Subcutaneous abdominal adipose tissue (tissue), 5 donors: ENCODE results near the gene SP3.

Experiments
- H3K27ac ChIP-seq: one replicate; pipeline ENCODE4 v1.7.0; 2013; ENCODE audit warnings: low read depth, mild to moderate bottlenecking, inconsistent platforms, low read length, moderate library complexity
- H3K27me3 ChIP-seq, 5 donors: one replicate each; pipeline ENCODE4 v1.7.0; 2013; ENCODE audit warnings: low read length in 5 of 5, inconsistent platforms in 1 of 5; ENCODE audit not compliant: control insufficient read depth in 5 of 5, insufficient read depth in 4 of 5
- H3K36me3 ChIP-seq, 5 donors: one replicate each; pipeline ENCODE4 v1.7.0; 2013; ENCODE audit warnings: low read length in 5 of 5; ENCODE audit not compliant: control insufficient read depth in 5 of 5, insufficient read depth in 5 of 5
- H3K4me1 ChIP-seq, 5 donors: one replicate each; pipeline ENCODE4 v1.7.0; 2013; ENCODE audit warnings: low read length in 5 of 5, mild to moderate bottlenecking in 3 of 5, moderate library complexity in 1 of 5; ENCODE audit not compliant: control insufficient read depth in 5 of 5, insufficient read depth in 5 of 5
- H3K4me3 ChIP-seq, 5 donors: one replicate each; pipeline ENCODE4 v1.7.0; 2013; ENCODE audit warnings: low read length in 5 of 5, low read depth in 1 of 5
- H3K9ac ChIP-seq, 5 donors: one replicate each; pipeline ENCODE4 v1.7.0; 2013; ENCODE audit warnings: low read length in 5 of 5, mild to moderate bottlenecking in 4 of 5, moderate library complexity in 3 of 5
- H3K9me3 ChIP-seq, 5 donors: one replicate each; pipeline ENCODE4 v1.7.0; 2013; ENCODE audit warnings: low read length in 5 of 5; ENCODE audit not compliant: control insufficient read depth in 5 of 5
- donor health status: healthy.
- donor health status: healthy.
- donor health status: healthy.
- donor health status: healthy.
- donor health status: healthy.

The SP3 gene

GRCh38 chr2:173935305-173935704 is 29.9 kb downstream of the SP3 start:
- Histone ChIP-seq H3K36me3 (peaks cover 0 to 5% (median 0%) of the 10 kb centered on the region in 5 donors), H3K4me1 (peaks cover 1 to 33% (median 24%) of the 10 kb centered on the region in 5 donors), H3K9me3 (no peaks in the 10 kb centered on the region)

GRCh38 chr2:173934895-173935294 is 30.3 kb downstream of the SP3 start:
- Histone ChIP-seq H3K36me3 (peaks cover 0 to 5% (median 0%) of the 10 kb centered on the region in 5 donors), H3K27ac (no peak overlapping the region), H3K9ac (no peak overlapping the region), H3K27me3 (no peaks in the 10 kb centered on the region), H3K9me3 (no peaks in the 10 kb centered on the region), H3K4me1 (peaks cover 1 to 29% (median 20%) of the 10 kb centered on the region in 5 donors), H3K4me3 (no peak overlapping the region)

More at GRCh38 chr2:173935305-173935704, 29.9 kb downstream of the SP3 start:
- Histone ChIP-seq H3K27me3 (no peaks in the 10 kb centered on the region), H3K27ac (no peak overlapping the region), H3K9ac (no peak overlapping the region), H3K4me3 (no peak overlapping the region)

GRCh38 chr2:173931751-173932150 is 33.4 kb downstream of the SP3 start:
- peaks cover 0 to 5% (median 0%) of the 10 kb centered on the region in 5 donors for H3K36me3 ChIP-seq
- H3K27ac ChIP-seq, result no peak overlapping the region
- H3K4me1 ChIP-seq, result peaks cover 0 to 22% (median 20%) of the 10 kb centered on the region in 5 donors
- no peak overlapping the region for H3K4me3 ChIP-seq
- no peak overlapping the region for H3K9ac ChIP-seq
- H3K27me3 ChIP-seq, result no peaks in the 10 kb centered on the region
- H3K9me3 ChIP-seq, result no peaks in the 10 kb centered on the region

GRCh38 chr2:173929441-173929840 is 35.7 kb downstream of the SP3 start:
- H3K9ac ChIP-seq, result no peak overlapping the region
- H3K27me3 ChIP-seq, result no peaks in the 10 kb centered on the region
- no peak overlapping the region for H3K4me3 ChIP-seq
- peaks cover 0 to 23% (median 15%) of the 10 kb centered on the region in 5 donors for H3K4me1 ChIP-seq
- H3K36me3 ChIP-seq, result peaks cover 0 to 5% (median 0%) of the 10 kb centered on the region in 5 donors
- no peaks in the 10 kb centered on the region for H3K9me3 ChIP-seq
- no peak overlapping the region for H3K27ac ChIP-seq

GRCh38 chr2:173926875-173927274 is 38.3 kb downstream of the SP3 start:
- H3K27ac ChIP-seq, result no peak overlapping the region
- H3K4me3 ChIP-seq, result no peak overlapping the region
- no peaks in the 10 kb centered on the region for H3K27me3 ChIP-seq
- H3K36me3 ChIP-seq, result peaks cover 0 to 4% (median 0%) of the 10 kb centered on the region in 5 donors
- H3K4me1 ChIP-seq, result peaks cover 0 to 38% (median 20%) of the 10 kb centered on the region in 5 donors
- no peak overlapping the region for H3K9ac ChIP-seq
- H3K9me3 ChIP-seq, result no peaks in the 10 kb centered on the region

GRCh38 chr2:173924285-173924684 is 40.9 kb downstream of the SP3 start:
- Histone ChIP-seq H3K36me3 (peaks cover 0 to 4% (median 0%) of the 10 kb centered on the region in 5 donors), H3K4me1 (peaks cover 0 to 33% (median 21%) of the 10 kb centered on the region in 5 donors), H3K27me3 (no peaks in the 10 kb centered on the region), H3K4me3 (no peak overlapping the region), H3K27ac (no peak overlapping the region), H3K9ac (no peak overlapping the region), H3K9me3 (no peaks in the 10 kb centered on the region)

GRCh38 chr2:173922760-173923159 is 42.4 kb downstream of the SP3 start:
- no peaks in the 10 kb centered on the region for H3K9me3 ChIP-seq
- no peak overlapping the region for H3K9ac ChIP-seq
- H3K27me3 ChIP-seq, result no peaks in the 10 kb centered on the region
- H3K4me1 ChIP-seq, result peaks cover 0 to 29% (median 18%) of the 10 kb centered on the region in 5 donors
- no peak overlapping the region for H3K27ac ChIP-seq
- peaks cover 0 to 8% (median 5%) of the 10 kb centered on the region in 5 donors for H3K36me3 ChIP-seq
- H3K4me3 ChIP-seq, result no peak overlapping the region

- no peak overlapping the region for H3K4me3 ChIP-seq
- peaks cover 0 to 29% (median 18%) of the 10 kb centered on the region in 5 donors for H3K4me1 ChIP-seq
- H3K36me3 ChIP-seq, result peaks cover 0 to 15% (median 11%) of the 10 kb centered on the region in 5 donors
- no peaks in the 10 kb centered on the region for H3K27me3 ChIP-seq
- no peaks in the 10 kb centered on the region for H3K9me3 ChIP-seq
- H3K9ac ChIP-seq, result no peak overlapping the region
- no peak overlapping the region for H3K27ac ChIP-seq
Measured at GRCh38 chr2:173922068-173922467, 43.1 kb downstream of the SP3 start.

- Histone ChIP-seq H3K27me3 (no peaks in the 10 kb centered on the region), H3K4me3 (no peak overlapping the region), H3K36me3 (peaks cover 25 to 52% (median 43%) of the 10 kb centered on the region in 5 donors), H3K4me1 (no peaks in the 10 kb centered on the region), H3K9ac (no peak overlapping the region), H3K27ac (no peak overlapping the region), H3K9me3 (no peaks in the 10 kb centered on the region)
Measured at GRCh38 chr2:173914055-173914927, 50.9 kb downstream of the SP3 start.

GRCh38 chr2:173909846-173910245 is 55.3 kb downstream of the SP3 start:
- no peak overlapping the region for H3K27ac ChIP-seq
- H3K36me3 ChIP-seq, result peaks cover 29 to 53% (median 47%) of the 10 kb centered on the region in 5 donors
- no peak overlapping the region for H3K4me3 ChIP-seq
- H3K27me3 ChIP-seq, result no peaks in the 10 kb centered on the region
- no peaks in the 10 kb centered on the region for H3K9me3 ChIP-seq
- H3K4me1 ChIP-seq, result no peaks in the 10 kb centered on the region
- no peak overlapping the region for H3K9ac ChIP-seq
